SKM-1 (cell line): ENCODE measurements around the gene GMDS.

Source experiments
- DNase-seq: peaks from one replicate; lab custom pipeline; 2025; ENCODE audit not compliant: unreplicated experiment; lab: John Stamatoyannopoulos, UW

Gene GMDS

GRCh38 chr6:2240961-2241360, 4.4 kb downstream of the GMDS start:
- no peak for DNase-seq

- no peak for DNase-seq
These were observed 8.4 kb downstream of the GMDS start for GRCh38 chr6:2237001-2237400.

- DNase-seq: no peak
These were observed 9.5 kb downstream of the GMDS start for GRCh38 chr6:2235777-2236495.

GRCh38 chr6:2232445-2232844, 13.0 kb downstream of the GMDS start:
- DNase-seq: no peak

GRCh38 chr6:2231438-2231837, 14.0 kb downstream of the GMDS start:
- DNase-seq: no peak

GRCh38 chr6:2230659-2231277, 14.6 kb downstream of the GMDS start:
- no peak for DNase-seq

- no peak for DNase-seq
These were observed 15.7 kb downstream of the GMDS start for GRCh38 chr6:2229742-2230141.

- no peak for DNase-seq
These were observed 16.4 kb downstream of the GMDS start for GRCh38 chr6:2229039-2229438.

- DNase-seq: no peak
These were observed 17.0 kb downstream of the GMDS start for GRCh38 chr6:2228392-2228791.

GRCh38 chr6:2226775-2227174, 18.6 kb downstream of the GMDS start:
- no peak for DNase-seq

GRCh38 chr6:2225422-2226392, 19.7 kb downstream of the GMDS start:
- no peak for DNase-seq

- no peak for DNase-seq
These were observed 20.5 kb downstream of the GMDS start for GRCh38 chr6:2224847-2225382.

GRCh38 chr6:2222275-2222842, 23.0 kb downstream of the GMDS start:
- no peak for DNase-seq

- DNase-seq: no peak
These were observed 23.6 kb downstream of the GMDS start for GRCh38 chr6:2221726-2222274.

GRCh38 chr6:2220154-2220553, 25.3 kb downstream of the GMDS start:
- DNase-seq: no peak

- DNase-seq: no peak
These were observed 26.5 kb downstream of the GMDS start for GRCh38 chr6:2218866-2219265.

GRCh38 chr6:2216794-2217383, 28.5 kb downstream of the GMDS start:
- no peak for DNase-seq

- no peak for DNase-seq
These were observed 30.1 kb downstream of the GMDS start for GRCh38 chr6:2215342-2215741.

- no peak for DNase-seq
These were observed 32.3 kb downstream of the GMDS start for GRCh38 chr6:2213086-2213485.

- no peak for DNase-seq
These were observed 36.1 kb downstream of the GMDS start for GRCh38 chr6:2209226-2209809.
